ENCODE results near the gene PAX5.

Gene PAX5

GRCh38 chr9:36899406-36899805 lies 134.7 kb downstream of the PAX5 start:
- no peak for DNase-seq (ENCODE audit: low read depth)
- TF ChIP-seq, protein P1, sequence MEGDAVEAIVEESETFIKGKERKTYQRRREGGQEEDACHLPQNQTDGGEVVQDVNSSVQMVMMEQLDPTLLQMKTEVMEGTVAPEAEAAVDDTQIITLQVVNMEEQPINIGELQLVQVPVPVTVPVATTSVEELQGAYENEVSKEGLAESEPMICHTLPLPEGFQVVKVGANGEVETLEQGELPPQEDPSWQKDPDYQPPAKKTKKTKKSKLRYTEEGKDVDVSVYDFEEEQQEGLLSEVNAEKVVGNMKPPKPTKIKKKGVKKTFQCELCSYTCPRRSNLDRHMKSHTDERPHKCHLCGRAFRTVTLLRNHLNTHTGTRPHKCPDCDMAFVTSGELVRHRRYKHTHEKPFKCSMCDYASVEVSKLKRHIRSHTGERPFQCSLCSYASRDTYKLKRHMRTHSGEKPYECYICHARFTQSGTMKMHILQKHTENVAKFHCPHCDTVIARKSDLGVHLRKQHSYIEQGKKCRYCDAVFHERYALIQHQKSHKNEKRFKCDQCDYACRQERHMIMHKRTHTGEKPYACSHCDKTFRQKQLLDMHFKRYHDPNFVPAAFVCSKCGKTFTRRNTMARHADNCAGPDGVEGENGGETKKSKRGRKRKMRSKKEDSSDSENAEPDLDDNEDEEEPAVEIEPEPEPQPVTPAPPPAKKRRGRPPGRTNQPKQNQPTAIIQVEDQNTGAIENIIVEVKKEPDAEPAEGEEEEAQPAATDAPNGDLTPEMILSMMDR (IDR thresholded peaks at IDR 0.05; ENCODE audit: control insufficient read depth, extremely low read depth, insufficient read depth) = no peak
- H3K4me3 ChIP-seq (ENCODE audit: low read depth, low read length) = no peak overlapping the region

DNA sequence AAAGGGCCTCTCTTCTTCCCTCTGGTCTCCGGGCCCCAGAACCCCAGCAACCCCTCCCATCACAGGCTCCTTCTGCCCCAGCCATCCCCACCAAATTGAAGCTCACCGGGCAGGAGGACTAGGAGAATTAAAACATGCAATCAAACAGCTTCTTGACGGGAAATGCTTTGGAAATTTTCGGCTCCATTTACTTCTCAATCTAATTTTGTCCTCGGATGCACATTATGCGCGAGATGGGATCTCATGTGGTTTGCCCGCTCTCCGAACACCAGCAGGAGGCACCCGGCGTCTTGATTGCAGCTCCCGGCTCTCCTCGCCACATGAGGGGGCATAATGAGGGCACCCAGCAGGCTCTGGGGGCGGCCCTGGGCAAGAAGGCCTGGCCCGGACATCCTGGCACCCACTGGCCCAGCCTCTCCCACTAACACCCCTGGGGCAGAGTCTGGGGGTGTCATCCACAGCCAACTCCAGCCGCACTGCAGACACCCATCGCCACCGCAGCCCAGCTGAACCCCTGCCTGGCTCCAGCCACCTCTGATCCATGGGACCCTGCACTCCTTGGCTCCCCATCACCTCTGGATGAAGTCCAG lies 135.5 kb downstream of the PAX5 start:
- DNase-seq (ENCODE audit: low read depth) = no peak
- TF ChIP-seq, protein P1 (IDR thresholded peaks at IDR 0.05; ENCODE audit: control insufficient read depth, extremely low read depth, insufficient read depth) = no peak
- H3K4me3 ChIP-seq (ENCODE audit: low read depth, low read length) = no peak overlapping the region

DNA sequence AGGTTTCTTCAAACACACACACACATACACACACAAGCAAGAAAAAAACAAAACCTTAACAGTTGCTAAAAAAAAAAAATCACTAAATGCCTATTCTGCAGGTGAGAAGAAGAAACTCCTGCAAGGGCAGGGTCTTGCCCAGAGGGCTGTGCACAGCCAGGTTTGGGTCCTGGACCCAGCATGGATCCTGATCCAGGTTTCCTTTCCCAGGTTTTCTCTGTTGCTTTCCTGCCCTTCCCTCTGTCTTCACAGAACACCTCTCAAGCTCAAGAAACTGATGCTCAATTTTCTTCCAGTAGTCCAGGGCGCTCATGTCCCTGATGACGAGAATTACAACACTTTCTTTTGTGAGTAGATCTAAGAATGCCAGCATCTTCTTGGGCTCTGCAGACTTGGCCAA lies 136.6 kb downstream of the PAX5 start:
- TF ChIP-seq, protein P1 (IDR thresholded peaks at IDR 0.05; ENCODE audit: control insufficient read depth, extremely low read depth, insufficient read depth) = no peak
- no peak for DNase-seq (ENCODE audit: low read depth)
- H3K4me3 ChIP-seq (ENCODE audit: low read depth, low read length) = no peak overlapping the region

GRCh38 chr9:36897019-36897418 lies 137.0 kb downstream of the PAX5 start:
- H3K4me3 ChIP-seq (ENCODE audit: low read depth, low read length) = no peak overlapping the region
- TF ChIP-seq, protein P1 (IDR thresholded peaks at IDR 0.05; ENCODE audit: control insufficient read depth, extremely low read depth, insufficient read depth) = no peak
- no peak for DNase-seq (ENCODE audit: low read depth)

GRCh38 chr9:36896296-36896695 lies 137.8 kb downstream of the PAX5 start:
- H3K4me3 ChIP-seq (ENCODE audit: low read depth, low read length) = no peak overlapping the region
- TF ChIP-seq, protein P1 (IDR thresholded peaks at IDR 0.05; ENCODE audit: control insufficient read depth, extremely low read depth, insufficient read depth) = no peak
- peak; percentile 15 for DNase-seq (ENCODE audit: low read depth)

GRCh38 chr9:36895744-36896260 lies 138.3 kb downstream of the PAX5 start:
- TF ChIP-seq, protein P1 (IDR thresholded peaks at IDR 0.05; ENCODE audit: control insufficient read depth, extremely low read depth, insufficient read depth) = no peak
- H3K4me3 ChIP-seq (ENCODE audit: low read depth, low read length) = no peak overlapping the region
- no peak for DNase-seq (ENCODE audit: low read depth)
